Memory B cell (primary cell): ENCODE data around the gene CD300A.

Experiments used
- ATAC-seq: fragments of 150-1000 bp; cut with Tn5 transposase; 2 replicates; pipeline ENCODE4 v1.10.0; 2021; ENCODE audit warnings: low read depth, mild to moderate bottlenecking, moderate library complexity
- DNase-seq, 2 donors: peaks; one replicate each; pipeline ENCODE4 v3.0.0; 2022; ENCODE audit warnings: low spot score in 2 of 2
- H3K27ac Mint-ChIP-seq: one replicate; pipeline ENCODE4 v1.8.0; 2022; ENCODE audit warnings: mild to moderate bottlenecking, moderate library complexity, mixed read lengths
- H3K27me3 Mint-ChIP-seq: one replicate; pipeline ENCODE4 v1.8.0; 2022; ENCODE audit warnings: mixed read lengths
- H3K36me3 Mint-ChIP-seq: one replicate; pipeline ENCODE4 v1.8.0; 2022; ENCODE audit warnings: mild to moderate bottlenecking, mixed read lengths
- H3K4me1 Mint-ChIP-seq: one replicate; pipeline ENCODE4 v1.8.0; 2022; ENCODE audit warnings: mixed read lengths
- H3K4me3 Mint-ChIP-seq: one replicate; pipeline ENCODE4 v1.8.0; 2022; ENCODE audit warnings: mild to moderate bottlenecking, moderate library complexity, mixed read lengths
- H3K9me3 Mint-ChIP-seq: one replicate; pipeline ENCODE4 v1.8.0; 2022; ENCODE audit warnings: mixed read lengths

Gene CD300A

DNA sequence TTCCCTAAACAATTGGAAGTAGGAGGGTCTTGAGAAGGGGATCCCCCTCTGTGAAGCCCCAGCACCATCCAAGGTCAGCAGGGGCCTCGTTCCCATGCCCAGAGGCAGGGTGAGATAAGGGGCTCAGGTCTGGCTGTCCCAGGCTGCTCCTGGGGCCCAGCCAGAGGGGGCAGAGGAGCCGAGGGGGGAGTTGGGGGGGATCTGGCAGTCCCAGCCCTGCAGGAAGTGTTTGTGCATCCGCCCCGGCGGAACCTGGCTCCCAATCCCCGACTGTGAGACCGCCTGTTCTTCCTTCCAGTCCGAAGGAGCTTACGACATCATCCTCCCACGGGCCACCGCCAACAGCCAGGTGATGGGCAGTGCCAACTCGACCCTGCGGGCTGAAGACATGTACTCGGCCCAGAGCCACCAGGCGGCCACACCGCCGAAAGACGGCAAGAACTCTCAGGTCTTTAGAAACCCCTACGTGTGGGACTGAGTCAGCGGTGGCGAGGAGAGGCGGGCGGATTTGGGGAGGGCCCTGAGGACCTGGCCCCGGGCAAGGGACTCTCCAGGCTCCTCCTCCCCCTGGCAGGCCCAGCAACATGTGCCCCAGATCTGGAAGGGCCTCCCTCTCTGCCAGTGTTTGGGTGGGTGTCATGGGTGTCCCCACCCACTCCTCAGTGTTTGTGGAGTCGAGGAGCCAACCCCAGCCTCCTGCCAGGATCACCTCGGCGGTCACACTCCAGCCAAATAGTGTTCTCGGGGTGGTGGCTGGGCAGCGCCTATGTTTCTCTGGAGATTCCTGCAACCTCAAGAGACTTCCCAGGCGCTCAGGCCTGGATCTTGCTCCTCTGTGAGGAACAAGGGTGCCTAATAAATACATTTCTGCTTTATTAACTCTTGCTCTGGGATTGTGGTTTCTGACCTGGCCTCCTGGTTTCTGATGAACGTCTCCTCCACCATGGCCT, 19.6 kb upstream of the CD300A start:
- Mint-ChIP-seq H3K27ac (no peak overlapping the region), H3K36me3 (no peaks in the 10 kb centered on the region), H3K27me3 (peaks cover 11% of the 10 kb centered on the region), H3K9me3 (no peaks in the 10 kb centered on the region), H3K4me3 (no peak overlapping the region), H3K4me1 (peaks cover 5% of the 10 kb centered on the region)
- ATAC-seq (no peak), DNase-seq (no peak)

DNA sequence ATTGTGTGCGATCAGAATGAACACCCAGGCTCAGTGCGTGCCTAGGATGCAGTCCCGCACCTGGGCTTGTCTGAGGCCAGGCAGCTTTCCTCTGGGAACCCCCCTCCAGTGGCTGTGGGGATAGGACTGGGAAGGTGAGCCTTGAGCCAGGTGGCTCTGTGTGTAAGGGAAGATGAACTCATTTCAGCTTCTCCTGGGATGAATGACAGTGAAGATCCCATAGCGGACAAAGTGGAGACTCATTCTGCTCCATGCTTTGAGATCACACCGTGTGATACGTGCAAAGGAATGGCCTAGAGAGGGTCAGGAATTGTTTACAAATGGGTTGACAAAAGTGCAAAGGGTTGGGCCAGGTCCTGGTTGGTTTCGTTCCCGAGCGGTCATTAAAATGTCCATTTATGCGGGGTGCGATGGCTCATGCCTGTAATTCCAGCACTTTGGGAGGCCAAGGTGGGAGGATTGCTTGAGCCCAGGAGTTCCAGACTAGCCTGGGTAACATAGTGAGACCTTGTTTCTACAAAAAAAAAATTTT, 18.7 kb upstream of the CD300A start:
- Mint-ChIP-seq H3K27me3 (peaks cover 13% of the 10 kb centered on the region), H3K27ac (no peak overlapping the region), H3K9me3 (no peaks in the 10 kb centered on the region), H3K4me3 (no peak overlapping the region), H3K4me1 (peaks cover 3% of the 10 kb centered on the region), H3K36me3 (no peaks in the 10 kb centered on the region)
- ATAC-seq (no peak), DNase-seq (no peak)

- peaks cover 15% of the 10 kb centered on the region for H3K27me3 Mint-ChIP-seq
- H3K27ac Mint-ChIP-seq: no peak overlapping the region
- H3K4me1 Mint-ChIP-seq: peaks cover 2% of the 10 kb centered on the region
- H3K9me3 Mint-ChIP-seq: no peaks in the 10 kb centered on the region
- no peak for DNase-seq
- no peaks in the 10 kb centered on the region for H3K36me3 Mint-ChIP-seq
- ATAC-seq: no peak
- H3K4me3 Mint-ChIP-seq: no peak overlapping the region
Measured at GRCh38 chr17:74448756-74449155, 17.7 kb upstream of the CD300A start.

- H3K27ac Mint-ChIP-seq: no peak overlapping the region
Measured at GRCh38 chr17:74449306-74449705, 17.1 kb upstream of the CD300A start.

DNA sequence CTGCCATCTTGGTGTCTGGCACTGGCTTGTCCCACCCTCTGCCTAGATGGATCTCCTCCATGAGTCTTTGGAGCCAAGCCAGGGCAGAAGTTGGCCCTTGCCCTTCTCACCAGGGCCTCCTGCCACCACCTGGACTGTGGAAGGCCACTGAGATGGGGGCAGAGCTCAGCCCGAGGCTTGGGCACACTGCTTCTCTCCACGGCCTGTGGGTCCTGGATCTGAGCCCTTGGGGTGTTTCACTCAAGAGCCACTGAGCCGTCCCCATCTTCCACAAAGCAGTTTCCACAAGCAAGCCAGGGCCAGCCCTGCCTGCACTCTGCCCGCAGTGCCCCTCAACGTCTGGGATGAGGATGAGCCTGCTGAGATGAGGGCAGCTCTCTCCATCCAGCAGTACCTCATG, 16.7 kb upstream of the CD300A start:
- H3K27ac Mint-ChIP-seq: no peak overlapping the region
- peaks cover 2% of the 10 kb centered on the region for H3K4me1 Mint-ChIP-seq
- peaks cover 13% of the 10 kb centered on the region for H3K27me3 Mint-ChIP-seq
- H3K36me3 Mint-ChIP-seq: no peaks in the 10 kb centered on the region
- H3K9me3 Mint-ChIP-seq: no peaks in the 10 kb centered on the region
- ATAC-seq (no peak), DNase-seq (no peak)
- H3K4me3 Mint-ChIP-seq: no peak overlapping the region

More at GRCh38 chr17:74449306-74449705, 17.1 kb upstream of the CD300A start:
- Mint-ChIP-seq H3K27me3 (peaks cover 13% of the 10 kb centered on the region), H3K9me3 (no peaks in the 10 kb centered on the region), H3K36me3 (no peaks in the 10 kb centered on the region), H3K4me1 (no peaks in the 10 kb centered on the region), H3K4me3 (no peak overlapping the region)
- DNase-seq (no peak), ATAC-seq (no peak)

DNA sequence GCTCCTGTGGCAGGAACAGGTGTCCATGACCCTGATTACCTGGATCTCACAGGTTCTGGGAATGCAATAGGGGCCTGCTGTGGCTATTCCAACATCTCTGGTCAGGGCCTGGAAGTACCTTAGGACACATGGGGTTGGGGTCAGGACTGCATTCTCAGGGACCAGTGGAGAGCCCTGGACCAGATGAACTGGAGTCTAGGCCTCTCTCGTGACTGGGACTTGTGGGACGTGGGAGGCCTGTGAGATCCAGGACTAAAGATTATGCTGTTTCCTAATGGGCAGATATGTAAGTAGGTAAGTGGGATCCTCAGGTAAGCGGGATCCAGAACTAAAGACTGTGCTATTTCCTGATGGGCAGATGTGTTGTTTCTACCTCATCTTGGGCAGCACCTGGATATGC, 16.2 kb upstream of the CD300A start:
- Mint-ChIP-seq H3K27ac (no peak overlapping the region), H3K4me3 (no peak overlapping the region), H3K36me3 (no peaks in the 10 kb centered on the region), H3K4me1 (peaks cover 5% of the 10 kb centered on the region), H3K27me3 (peaks cover 13% of the 10 kb centered on the region), H3K9me3 (no peaks in the 10 kb centered on the region)
- ATAC-seq (no peak), DNase-seq (no peak)

DNA sequence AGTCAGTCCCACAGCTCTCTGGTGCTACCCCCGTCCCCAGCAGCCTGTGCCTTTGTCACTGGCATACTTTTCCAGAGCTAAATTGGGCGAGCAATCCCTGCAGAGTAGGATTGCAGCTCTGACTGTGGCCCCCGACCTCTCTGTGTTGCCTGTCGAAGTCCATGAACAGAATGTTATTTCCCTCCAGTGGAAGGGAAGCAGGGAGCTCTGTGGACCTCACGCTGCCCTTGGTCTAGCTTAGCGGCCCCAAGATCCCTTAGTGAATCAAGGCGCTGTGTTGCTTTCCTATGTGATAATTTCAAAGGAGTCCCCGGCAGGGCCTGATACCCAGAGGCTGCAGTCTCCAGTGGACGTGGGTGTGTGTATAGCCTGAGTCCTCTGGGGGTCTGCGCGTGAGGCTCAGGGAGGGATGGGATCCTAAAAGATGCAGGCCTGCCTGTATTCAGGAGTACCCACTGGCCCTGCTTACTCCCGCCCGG, 15.5 kb upstream of the CD300A start:
- Mint-ChIP-seq H3K27ac (no peak overlapping the region), H3K36me3 (no peaks in the 10 kb centered on the region)

GRCh38 chr17:74451557-74451956, 14.9 kb upstream of the CD300A start:
- Mint-ChIP-seq H3K4me3 (no peak overlapping the region), H3K9me3 (no peaks in the 10 kb centered on the region), H3K27me3 (peaks cover 12% of the 10 kb centered on the region), H3K4me1 (peaks cover 8% of the 10 kb centered on the region), H3K36me3 (no peaks in the 10 kb centered on the region), H3K27ac (no peak overlapping the region)
- ATAC-seq (no peak), DNase-seq (no peak)

More for the DNA sequence above, 15.5 kb upstream of the CD300A start:
- ATAC-seq: no peak
- no peak for DNase-seq
- H3K4me3 Mint-ChIP-seq: no peak overlapping the region
- no peaks in the 10 kb centered on the region for H3K9me3 Mint-ChIP-seq
- peaks cover 6% of the 10 kb centered on the region for H3K4me1 Mint-ChIP-seq
- peaks cover 12% of the 10 kb centered on the region for H3K27me3 Mint-ChIP-seq

DNA sequence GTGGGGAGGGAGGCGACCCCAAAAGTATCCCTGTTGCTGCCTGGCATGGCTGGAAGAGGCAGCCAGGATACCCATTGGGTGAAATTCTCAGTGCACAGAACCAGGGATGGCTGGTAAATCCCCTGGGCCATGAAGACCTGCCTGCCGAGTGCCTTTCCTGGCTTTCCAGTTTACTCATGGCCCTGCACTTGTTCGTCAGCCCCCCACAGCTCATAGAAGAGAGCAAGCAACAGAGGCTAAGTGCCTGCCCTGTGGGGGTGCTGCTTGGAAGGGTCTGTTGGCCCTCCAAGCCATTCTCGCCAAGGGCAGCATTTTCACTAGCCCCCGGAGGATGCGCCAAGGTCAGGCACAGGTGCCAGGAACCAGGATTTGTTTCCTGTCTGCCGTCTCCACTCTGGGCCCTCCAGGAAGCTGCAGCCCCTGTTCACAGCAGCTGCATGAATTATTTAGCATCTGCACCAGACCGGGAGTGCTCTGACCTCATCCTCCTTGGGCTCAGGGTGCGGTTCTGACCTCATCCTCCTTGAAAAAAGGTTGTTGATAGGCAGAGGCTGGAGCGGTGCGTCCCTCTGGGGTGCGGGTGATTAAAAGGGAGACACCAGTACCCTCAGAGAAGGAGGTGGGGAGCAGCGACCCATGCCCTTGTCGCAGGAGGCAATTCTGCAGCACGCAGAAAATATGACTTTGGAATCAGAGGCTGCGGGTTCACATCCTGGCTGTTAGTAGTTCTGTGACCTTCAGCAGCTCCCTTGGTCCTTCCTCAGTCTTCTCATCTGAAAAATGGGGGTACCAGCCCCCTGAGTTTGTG, 14.2 kb upstream of the CD300A start:
- Mint-ChIP-seq H3K36me3 (no peaks in the 10 kb centered on the region), H3K27ac (no peak overlapping the region), H3K4me1 (peaks cover 11% of the 10 kb centered on the region), H3K4me3 (no peak overlapping the region), H3K9me3 (no peaks in the 10 kb centered on the region), H3K27me3 (peaks cover 13% of the 10 kb centered on the region)
- ATAC-seq (no peak), DNase-seq (no peak)

DNA sequence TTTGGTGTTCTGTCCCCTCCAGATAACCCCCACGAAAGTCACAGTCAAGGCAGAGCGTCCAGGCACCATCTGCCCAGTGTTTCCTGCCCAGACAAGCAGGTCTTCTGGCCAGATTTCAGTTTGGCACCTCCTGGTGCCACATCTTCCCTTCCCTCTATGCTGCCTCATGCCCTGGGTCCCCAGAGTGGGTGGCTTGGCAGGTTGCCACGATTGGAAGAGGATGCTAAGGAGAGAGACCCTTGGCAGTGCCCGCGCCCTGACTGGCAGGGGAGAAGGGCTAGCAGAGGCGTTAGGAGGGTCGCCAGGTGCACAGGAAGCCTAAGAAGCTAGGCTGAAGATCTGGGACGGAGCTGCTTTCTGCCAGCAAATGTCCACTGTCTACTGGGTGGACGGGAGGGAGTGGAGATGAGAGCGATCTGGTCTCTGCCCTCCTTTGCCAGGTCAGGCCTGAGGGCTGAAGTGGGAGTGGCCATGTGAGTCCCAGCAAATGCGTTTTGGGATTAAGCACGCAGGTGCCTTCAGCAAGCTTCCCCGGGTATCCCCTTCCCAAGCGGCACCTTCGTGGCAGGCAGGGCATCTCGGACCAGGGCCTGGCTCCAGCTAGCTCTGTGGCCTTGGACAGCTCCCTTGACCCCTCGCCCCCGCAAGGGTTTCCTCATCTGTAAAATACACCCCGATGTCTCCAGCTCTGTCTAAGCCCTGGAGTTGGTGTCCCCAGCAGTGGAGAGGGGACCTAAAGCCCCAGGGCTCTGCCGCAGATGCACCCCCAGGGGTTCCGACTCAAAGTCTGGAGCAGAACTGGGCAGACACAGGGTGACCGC, 13.4 kb upstream of the CD300A start:
- ATAC-seq (no peak), DNase-seq (no peak)
- Mint-ChIP-seq H3K27ac (no peak overlapping the region), H3K9me3 (no peaks in the 10 kb centered on the region), H3K4me3 (peak overlapping the region; percentile 43), H3K4me1 (peaks cover 16% of the 10 kb centered on the region), H3K27me3 (peaks cover 11% of the 10 kb centered on the region), H3K36me3 (no peaks in the 10 kb centered on the region)

DNA sequence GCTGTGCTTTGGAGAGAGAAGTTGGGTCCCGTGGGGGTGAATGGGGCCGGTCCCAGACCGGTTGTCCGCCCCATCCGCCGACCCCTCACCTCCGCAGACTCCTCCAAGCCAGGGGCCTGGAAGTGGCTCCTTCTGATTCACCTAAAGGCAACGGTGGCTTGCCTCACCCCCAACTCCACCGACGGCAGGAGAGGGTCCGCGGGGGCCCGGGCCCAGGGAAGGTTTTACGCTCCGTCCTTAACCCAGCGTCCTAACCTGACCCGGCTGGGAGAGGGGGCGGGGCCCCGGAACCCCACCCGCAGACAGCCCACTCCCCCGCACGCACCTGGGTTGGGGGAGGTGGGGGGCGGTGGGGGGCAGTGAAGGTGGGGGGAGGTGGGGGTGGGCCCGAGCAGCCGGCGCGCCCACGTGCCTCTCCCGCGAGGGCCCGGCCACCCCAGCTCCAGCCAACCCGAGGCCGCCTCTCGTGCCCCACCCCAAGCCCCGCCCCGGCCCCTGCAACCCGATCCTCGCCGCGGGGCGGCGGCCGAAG, 12.7 kb upstream of the CD300A start:
- Mint-ChIP-seq H3K27me3 (peaks cover 11% of the 10 kb centered on the region), H3K4me1 (peaks cover 16% of the 10 kb centered on the region), H3K36me3 (no peaks in the 10 kb centered on the region), H3K9me3 (no peaks in the 10 kb centered on the region), H3K4me3 (no peak overlapping the region), H3K27ac (no peak overlapping the region)
- DNase-seq: no peak
- peak; percentile 85 for ATAC-seq

DNA sequence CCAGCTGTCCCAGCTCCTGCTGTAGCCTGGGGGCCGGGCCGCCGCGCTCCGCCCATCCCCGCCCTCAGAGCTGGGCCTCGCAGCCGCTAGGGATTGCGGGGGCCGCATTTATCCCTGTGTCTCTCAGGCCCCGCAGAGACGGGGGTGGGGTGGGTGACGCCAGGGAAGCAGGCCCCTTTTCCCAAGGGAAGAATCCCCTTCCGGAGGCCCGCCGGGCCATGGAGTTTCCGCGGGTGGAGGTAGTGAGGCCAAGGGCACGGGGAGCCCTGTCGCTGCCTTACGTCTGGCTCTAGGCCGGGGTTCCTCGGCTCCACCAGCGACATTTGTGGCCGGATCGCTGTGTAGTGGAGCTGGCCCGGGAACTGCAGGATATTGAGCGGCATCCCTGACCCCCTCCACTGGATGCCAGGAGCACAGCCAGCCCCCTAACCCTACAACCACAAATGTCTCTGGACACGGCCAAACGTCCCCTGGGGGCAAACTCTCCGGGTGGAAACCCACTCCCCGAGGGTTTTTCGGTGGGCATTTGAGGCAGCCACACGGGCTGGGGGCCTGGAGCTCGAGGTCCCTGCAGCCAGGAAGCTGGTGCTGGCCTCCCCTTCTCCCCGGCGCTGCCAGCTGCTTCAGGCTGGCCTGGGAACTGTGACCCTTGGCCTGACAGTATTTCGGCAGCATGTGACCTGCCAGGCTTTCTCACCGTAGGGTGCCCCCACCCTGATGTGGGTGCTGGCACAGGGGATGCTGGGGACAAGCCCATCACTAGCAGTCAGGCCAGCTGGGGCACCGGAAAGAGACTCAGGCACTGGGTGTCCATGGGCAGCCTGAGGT, 12.0 kb upstream of the CD300A start:
- Mint-ChIP-seq H3K27ac (no peak overlapping the region), H3K36me3 (no peaks in the 10 kb centered on the region), H3K4me1 (peaks cover 16% of the 10 kb centered on the region), H3K9me3 (no peaks in the 10 kb centered on the region), H3K27me3 (peaks cover 11% of the 10 kb centered on the region), H3K4me3 (peak overlapping the region; percentile 72)
- DNase-seq (peak in 1 of 2 donors; percentile 52), ATAC-seq (peak; percentile 11)
